HCT116 (cell line): ENCODE data around the gene ZNF521. TPM values are rescaled to one million over a fixed set of nuclear protein-coding genes. Genes with fewer than 3 reads are reported as not detected.

Source experiments
- ATAC-seq: fragments of 200-7000 bp; cut with Tn5 transposase; 2 replicates; pipeline ENCODE4 v1.9.1; 2020; ENCODE audit warnings: mild to moderate bottlenecking, moderate library complexity
- BruUV-seq: library from RNA; stranded (reverse); fragments of 400-500 nt; replicated peaks from 2 replicates; lab custom pipeline; 2021; lab: Mats Ljungman, UMichigan
- CTCF ChIA-PET: fragments of 300-600 bp; sonication (Branson Sonifier 250); formaldehyde crosslinking; loops from one replicate; lab custom pipeline; 2021; ENCODE audit warnings: antibody characterized with exemption; lab: Charles Lee
- POLR2A ChIA-PET: fragments of 300-600, 350-600 bp; sonication (Branson Sonifier 250); formaldehyde crosslinking; loops from one replicate; lab custom pipeline; 2021; ENCODE audit warnings: antibody characterized with exemption; lab: Charles Lee
- RAD21 ChIA-PET, 2 experiments: fragments of 300-600 bp; sonication (Branson Sonifier 250); formaldehyde crosslinking; loops; one replicate each; lab custom pipeline; 2023; ENCODE audit warnings: low total read pairs in 2 of 2; ENCODE audit not compliant: uncharacterized antibody in 2 of 2, unreplicated experiment in 2 of 2, low non-redundant PET in 1 of 2; lab: Charles Lee
- DNase-seq: peaks from one replicate; pipeline ENCODE4 v3.0.0-alpha.2; 2010; ENCODE audit warnings: low read depth, low spot score
- H2AFZ ChIP-seq: fragments of 200-600 bp; shearing (Covaris generic), sonication (generic); 2 replicates; pipeline ENCODE4 v1.6.1; 2017; ENCODE audit warnings: low read depth, mixed run types, mixed read lengths, antibody characterized with exemption, low read length; ENCODE audit not compliant: poor library complexity, severe bottlenecking
- H3K27ac ChIP-seq: 2 replicates; pipeline ENCODE4 v1.5.1; 2012; ENCODE audit warnings: low read depth, low read length
- H3K27me3 ChIP-seq: fragments of 200-600 bp; sonication (generic); 2 replicates; pipeline ENCODE4 v1.6.1; 2016; ENCODE audit warnings: mixed run types, low read length, mixed read lengths; ENCODE audit not compliant: insufficient read depth
- H3K36me3 ChIP-seq, 2 experiments: fragments of 200-500 bp in 1 of 2; fragments of 200-600 bp in 1 of 2; sonication (Bioruptor generic) in 1 of 2; sonication (generic) in 1 of 2; 2 replicates each; pipeline versions ENCODE4 v1.5.1 to v1.6.1; 2014 to 2016; ENCODE audit warnings: low read length in 2 of 2, inconsistent platforms in 1 of 2, mixed read lengths in 1 of 2, mixed run types in 1 of 2; ENCODE audit not compliant: insufficient read depth in 2 of 2, control insufficient read depth in 1 of 2
- H3K4me1 ChIP-seq, 2 experiments: fragments of 200-600 bp in 1 of 2; sonication (generic) in 1 of 2; 2 replicates each; pipeline versions ENCODE4 v1.5.1 to v1.6.1; 2012 to 2017; ENCODE audit warnings: low read length in 2 of 2, inconsistent platforms in 1 of 2, mild to moderate bottlenecking in 1 of 2, mixed read lengths in 1 of 2, mixed run types in 1 of 2, moderate library complexity in 1 of 2; ENCODE audit not compliant: insufficient read depth in 2 of 2, control insufficient read depth in 1 of 2
- H3K4me2 ChIP-seq: fragments of 200-600 bp; sonication (generic); 2 replicates; pipeline ENCODE4 v1.6.1; 2017; ENCODE audit warnings: mixed run types, low read length, mixed read lengths
- H3K4me3 ChIP-seq, 2 experiments: fragments of 200-600 bp in 1 of 2; sonication (generic) in 1 of 2; replicated peaks in 1 of 2; 2 replicates each; pipeline ENCODE4 v1.5.1; 2011 to 2016; ENCODE audit warnings: low read length in 2 of 2, control low read depth in 1 of 2, low read depth in 1 of 2, mild to moderate bottlenecking in 1 of 2, mixed read lengths in 1 of 2, mixed run types in 1 of 2
- H3K79me2 ChIP-seq: fragments of 200-600 bp; sonication (generic); 2 replicates; pipeline ENCODE4 v1.6.1; 2017; ENCODE audit warnings: mild to moderate bottlenecking, mixed run types, low read length, moderate library complexity, mixed read lengths; ENCODE audit not compliant: insufficient read depth
- H3K9ac ChIP-seq: fragments of 200-600 bp; sonication (generic); 2 replicates; pipeline ENCODE4 v1.6.1; 2016; ENCODE audit warnings: low read length, mixed read lengths
- H3K9me2 ChIP-seq: fragments of 200-600 bp; sonication (generic), shearing (Covaris generic); 2 replicates; pipeline ENCODE4 v1.6.1; 2017; ENCODE audit warnings: mixed run types, mild to moderate bottlenecking, moderate library complexity; ENCODE audit not compliant: insufficient read depth
- H3K9me3 ChIP-seq, 2 experiments: fragments of 200-500 bp in 1 of 2; fragments of 200-600 bp in 1 of 2; sonication (Bioruptor generic) in 1 of 2; sonication (generic) in 1 of 2; 2 replicates each; pipeline ENCODE4 v1.6.1; 2014 to 2017; ENCODE audit warnings: low read length in 2 of 2, mixed read lengths in 2 of 2, inconsistent platforms in 1 of 2, low read depth in 1 of 2, mild to moderate bottlenecking in 1 of 2, mixed run types in 1 of 2, moderate library complexity in 1 of 2; ENCODE audit not compliant: control insufficient read depth in 1 of 2, insufficient read depth in 1 of 2
- H4K20me1 ChIP-seq: fragments of 200-600 bp; sonication (generic), shearing (Covaris generic); 2 replicates; pipeline ENCODE4 v1.6.1; 2017; ENCODE audit warnings: mixed run types, mild to moderate bottlenecking, moderate library complexity; ENCODE audit not compliant: insufficient read depth
- ATF3 ChIP-seq: IDR thresholded peaks from 2 replicates; pipeline ENCODE4 v1.6.1; 2012
- CEBPB ChIP-seq: IDR thresholded peaks from 2 replicates; pipeline ENCODE4 v1.6.1; 2012; ENCODE audit warnings: low read depth
- EGR1 ChIP-seq: IDR thresholded peaks from 2 replicates; pipeline ENCODE4 v1.6.1; 2012; ENCODE audit warnings: low read depth
- ELF1 ChIP-seq: IDR thresholded peaks from 2 replicates; pipeline ENCODE4 v1.6.1; 2012; ENCODE audit warnings: low read depth, borderline replicate concordance
- EZH2 ChIP-seq: fragments of 200-600 bp; sonication (generic); IDR thresholded peaks from 2 replicates; pipeline ENCODE4 v1.6.1; 2017; ENCODE audit warnings: antibody characterized with exemption, mixed run types
- EZH2phosphoT487 ChIP-seq: fragments of 200-600 bp; IDR thresholded peaks from 2 replicates; pipeline ENCODE4 v1.6.1; 2018; ENCODE audit warnings: antibody characterized with exemption, borderline replicate concordance
- JUND ChIP-seq: IDR thresholded peaks from 2 replicates; pipeline ENCODE4 v1.6.1; 2012
- POLR2AphosphoS5 ChIP-seq: IDR thresholded peaks from 2 replicates; pipeline ENCODE4 v1.6.1; 2011; ENCODE audit warnings: mild to moderate bottlenecking, low read depth, low read length, moderate library complexity
- RAD21 ChIP-seq: IDR thresholded peaks from 2 replicates; pipeline ENCODE4 v1.6.1; 2012; ENCODE audit warnings: low read depth, mild to moderate bottlenecking
- SP1 ChIP-seq: IDR thresholded peaks from 2 replicates; pipeline ENCODE4 v1.6.1; 2012; ENCODE audit warnings: low read depth
- SRF ChIP-seq: IDR thresholded peaks from 2 replicates; pipeline ENCODE4 v1.6.1; 2012; ENCODE audit warnings: low read depth
- TCF7L2 ChIP-seq: IDR thresholded peaks from 2 replicates; pipeline ENCODE4 v1.7.0; 2011; ENCODE audit warnings: borderline replicate concordance, inconsistent platforms; ENCODE audit not compliant: insufficient read depth, insufficient read length; ENCODE audit errors: extremely low read depth
- YY1 ChIP-seq: IDR thresholded peaks from 2 replicates; pipeline ENCODE4 v1.6.1; 2011; ENCODE audit warnings: low read length, low read depth, moderate library complexity, mild to moderate bottlenecking; ENCODE audit not compliant: insufficient replicate concordance; ENCODE audit errors: extremely low read depth
- ZBTB33 ChIP-seq: IDR thresholded peaks from 2 replicates; pipeline ENCODE4 v1.6.1; 2011; ENCODE audit warnings: mild to moderate bottlenecking, low read length, moderate library complexity; ENCODE audit not compliant: insufficient replicate concordance; ENCODE audit errors: extremely low read depth
- ZFX ChIP-seq: fragments of 450-650 bp; IDR thresholded peaks from 2 replicates; pipeline ENCODE4 v1.6.1; 2017
- ZNF274 ChIP-seq: fragments of 200-500 bp; sonication (Bioruptor generic); IDR thresholded peaks from 2 replicates; pipeline ENCODE4 v1.6.1; 2014; ENCODE audit warnings: mild to moderate bottlenecking, low read depth, low read length, inconsistent platforms
- intact Hi-C: fragments of 100-400 bp; cut with micrococcal nuclease; formaldehyde crosslinking; loops from 2 replicates; pipeline ENCODE4 v1.10.0; 2022
- total RNA-seq: library from RNA; stranded (reverse); gene quantifications from one replicate; pipeline ENCODE4 v1.2.1, GENCODE V29; 2021; ENCODE audit not compliant: unreplicated experiment
- TF ChIP-seq, protein P1 (sequence below), 3 experiments: fragments of 200-600 bp in 1 of 3; sonication (generic) in 1 of 3; IDR thresholded peaks in 2 of 3; conservative IDR thresholded peaks in 1 of 3; 2 replicates each; pipeline ENCODE4 v1.5.1; 2012 to 2017; ENCODE audit warnings: low read depth in 2 of 3, low read length in 2 of 3, antibody characterized with exemption in 1 of 3, borderline replicate concordance in 1 of 3, control low read depth in 1 of 3, mild to moderate bottlenecking in 1 of 3, mixed read lengths in 1 of 3, mixed run types in 1 of 3, moderate library complexity in 1 of 3; ENCODE audit not compliant: insufficient read depth in 1 of 3

Gene ZNF521
- total RNA-seq, 1 experiment from 2014 or later, result 0.10 TPM

DNA sequence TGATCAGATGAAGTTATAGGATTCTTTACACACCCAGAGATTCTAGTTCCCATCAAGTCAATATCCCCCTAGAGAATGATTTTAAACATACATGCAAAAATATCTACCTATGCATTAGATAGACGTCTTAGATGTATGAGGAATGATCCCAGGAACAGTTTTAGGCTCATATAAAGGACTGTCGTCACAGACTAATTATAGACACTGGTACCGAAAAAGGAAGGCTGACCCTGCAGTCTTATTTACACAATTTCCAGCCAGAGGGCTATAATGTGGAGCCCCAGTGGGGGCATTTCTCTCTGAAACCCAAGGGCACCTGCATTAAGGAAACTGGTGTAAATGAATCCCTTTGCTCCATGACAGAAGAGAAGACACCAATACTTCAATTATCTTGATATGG is 170.4 kb downstream of the ZNF521 start:
- H3K4me1 ChIP-seq, result no peaks in the 10 kb centered on the region
- RAD21 ChIA-PET, result no interaction called here

DNA sequence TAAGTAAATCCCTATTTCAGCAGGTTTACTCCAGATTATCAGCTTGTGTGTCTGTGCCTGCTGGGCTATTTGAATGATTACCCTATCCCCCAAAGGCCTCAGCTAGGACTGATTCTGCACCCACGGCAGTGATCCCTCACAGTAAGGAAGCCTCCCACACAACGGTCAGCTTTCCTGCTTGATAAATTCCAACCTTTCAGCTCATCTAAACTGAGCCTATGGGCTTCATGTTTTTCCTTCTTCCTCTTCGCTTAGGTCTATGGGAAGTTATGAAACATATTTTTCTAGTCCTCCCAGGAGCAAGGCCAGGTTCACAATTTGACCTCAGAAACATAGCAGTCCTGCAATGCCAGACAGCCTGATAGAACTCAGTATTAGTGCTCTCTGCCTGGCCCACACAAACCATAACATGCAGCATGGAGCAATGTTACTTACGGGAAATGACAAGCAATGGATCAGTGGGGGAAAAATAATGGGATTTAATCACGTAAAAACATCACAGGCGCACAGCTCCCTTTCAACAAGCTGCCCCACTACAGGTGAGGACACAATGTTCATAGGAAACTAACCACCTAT is 170.9 kb downstream of the ZNF521 start:
- RAD21 ChIA-PET, result no interaction called here
- ATAC-seq (no peak), DNase-seq (no peak)
- Histone ChIP-seq H3K9me2 (no peaks in the 10 kb centered on the region), H3K4me2 (no peak overlapping the region), H3K27ac (no peak overlapping the region), H3K27me3 (peaks cover 12% of the 10 kb centered on the region; the same call in 1 of the 2 replicates), H3K9me3 (no peaks in the 10 kb centered on the region; a peak in 1 of 4 replicates), H3K36me3 (no peaks in the 10 kb centered on the region), H3K9ac (no peak overlapping the region), H4K20me1 (no peaks in the 10 kb centered on the region), H3K4me1 (no peaks in the 10 kb centered on the region), H2AFZ (no peak overlapping the region), H3K79me2 (no peaks in the 10 kb centered on the region), H3K4me3 (no peak overlapping the region)
- TF ChIP-seq ZNF274 (no peak), SRF (no peak), SP1 (no peak), ZFX (no peak), YY1 (no peak), TCF7L2 (no peak), EGR1 (no peak), EZH2phosphoT487 (no peak), ZBTB33 (no peak), RAD21 (no peak), CEBPB (no peak), ELF1 (no peak), POLR2AphosphoS5 (no peak), JUND (no peak)
- TF ChIP-seq, protein P1, sequence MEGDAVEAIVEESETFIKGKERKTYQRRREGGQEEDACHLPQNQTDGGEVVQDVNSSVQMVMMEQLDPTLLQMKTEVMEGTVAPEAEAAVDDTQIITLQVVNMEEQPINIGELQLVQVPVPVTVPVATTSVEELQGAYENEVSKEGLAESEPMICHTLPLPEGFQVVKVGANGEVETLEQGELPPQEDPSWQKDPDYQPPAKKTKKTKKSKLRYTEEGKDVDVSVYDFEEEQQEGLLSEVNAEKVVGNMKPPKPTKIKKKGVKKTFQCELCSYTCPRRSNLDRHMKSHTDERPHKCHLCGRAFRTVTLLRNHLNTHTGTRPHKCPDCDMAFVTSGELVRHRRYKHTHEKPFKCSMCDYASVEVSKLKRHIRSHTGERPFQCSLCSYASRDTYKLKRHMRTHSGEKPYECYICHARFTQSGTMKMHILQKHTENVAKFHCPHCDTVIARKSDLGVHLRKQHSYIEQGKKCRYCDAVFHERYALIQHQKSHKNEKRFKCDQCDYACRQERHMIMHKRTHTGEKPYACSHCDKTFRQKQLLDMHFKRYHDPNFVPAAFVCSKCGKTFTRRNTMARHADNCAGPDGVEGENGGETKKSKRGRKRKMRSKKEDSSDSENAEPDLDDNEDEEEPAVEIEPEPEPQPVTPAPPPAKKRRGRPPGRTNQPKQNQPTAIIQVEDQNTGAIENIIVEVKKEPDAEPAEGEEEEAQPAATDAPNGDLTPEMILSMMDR (IDR thresholded peaks at IDR 0.05 in 2 of 3, conservative IDR thresholded peaks at IDR 0.05 in 1 of 3; ENCODE audit: borderline replicate concordance in 1 of 3, insufficient read depth in 1 of 3, low read depth in 2 of 3, low read length in 2 of 3), result no peak
- no TSS peak for BruUV-seq
- intact Hi-C loops, result no loop called here
- CTCF ChIA-PET, result no interaction called here
- POLR2A ChIA-PET, result no interaction called here

More for the DNA sequence above, 170.4 kb downstream of the ZNF521 start:
- Histone ChIP-seq H3K9me2 (no peaks in the 10 kb centered on the region), H3K27me3 (peaks cover 12% of the 10 kb centered on the region; the same call in 1 of the 2 replicates), H2AFZ (no peak overlapping the region), H3K4me3 (no peak overlapping the region), H3K36me3 (no peaks in the 10 kb centered on the region), H3K79me2 (no peaks in the 10 kb centered on the region), H4K20me1 (no peaks in the 10 kb centered on the region), H3K9ac (no peak overlapping the region), H3K27ac (no peak overlapping the region), H3K4me2 (no peak overlapping the region), H3K9me3 (no peaks in the 10 kb centered on the region; a peak in 1 of 4 replicates)
- ATAC-seq, result no peak
- ChIA-PET POLR2A (no interaction called here), CTCF (no interaction called here)
- intact Hi-C loops, result no loop called here
- DNase-seq, result no peak
- no peak for TF ChIP-seq EZH2
- no peak for TF ChIP-seq ELF1
- TF ChIP-seq ATF3, result no peak
- no TSS peak for BruUV-seq
